HG02973 (cell line): ENCODE data around the gene SPATS2.
"Not testable (repeated sequence)": the region's sequence is repeated elsewhere in the genome, so short reads cannot be mapped to it uniquely, and the experiment has no call there.

ENCODE experiments used
- ATAC-seq: cut with Tn5 transposase; IDR thresholded peaks from one replicate; pipeline ENCODE4 v1.9.1; 2021; ENCODE audit warnings: moderate library complexity; ENCODE audit not compliant: unreplicated experiment

Gene SPATS2

DNA sequence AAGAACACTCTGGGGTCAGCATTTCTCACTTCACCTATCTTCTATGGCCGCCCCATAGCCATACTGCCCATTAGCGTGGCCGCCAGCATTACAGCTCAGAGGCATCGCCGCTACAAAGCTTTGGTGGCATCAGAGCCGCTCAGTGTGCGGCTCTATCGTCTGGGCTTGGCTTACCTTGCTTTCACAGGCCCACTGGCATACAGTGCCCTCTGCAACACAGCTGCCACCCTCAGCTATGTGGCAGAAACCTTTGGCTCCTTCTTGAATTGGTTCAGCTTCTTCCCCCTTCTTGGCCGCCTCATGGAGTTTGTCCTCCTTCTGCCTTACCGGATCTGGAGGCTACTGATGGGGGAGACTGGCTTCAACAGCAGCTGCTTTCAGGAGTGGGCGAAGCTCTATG, 18.0 kb upstream of the SPATS2 start:
- no peak for ATAC-seq

DNA sequence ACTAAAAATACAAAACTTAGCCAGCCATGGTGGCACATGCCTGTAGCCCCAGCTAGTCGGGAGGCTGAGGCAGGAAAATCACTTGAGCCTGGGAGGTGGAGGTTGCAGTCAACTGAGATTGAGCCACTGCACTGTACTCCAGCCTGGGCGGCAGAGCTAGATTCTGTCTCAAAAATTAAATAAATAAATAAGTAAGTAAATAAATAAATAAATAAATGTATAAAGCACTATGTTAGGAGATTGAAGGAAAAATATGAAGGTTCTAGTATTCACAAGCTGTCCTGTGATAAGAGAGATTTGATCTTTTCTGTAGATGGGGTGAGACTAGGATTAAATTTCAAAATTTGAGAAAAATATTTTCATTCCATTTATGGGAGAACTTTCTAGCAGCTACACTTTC, 14.9 kb upstream of the SPATS2 start:
- no peak for ATAC-seq

DNA sequence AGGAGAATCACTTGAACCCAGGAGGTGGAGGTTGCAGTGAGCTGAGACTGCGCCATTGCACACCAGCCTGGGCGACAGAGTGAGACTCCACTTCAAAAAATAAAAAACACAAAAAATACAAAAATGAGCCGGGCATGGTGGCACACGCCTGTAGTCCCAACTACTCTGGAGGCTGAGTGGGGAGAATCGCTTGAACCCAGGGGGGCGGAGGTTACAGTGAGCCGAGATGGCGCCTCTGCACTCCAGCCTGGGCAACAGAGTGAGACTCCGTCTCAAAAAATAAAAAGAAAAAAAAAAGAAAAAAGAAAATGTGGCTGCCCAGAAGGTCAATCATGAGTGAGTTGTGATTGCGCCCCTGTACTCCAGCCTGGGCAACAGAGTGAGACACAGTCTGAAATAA, 11.3 kb upstream of the SPATS2 start:
- ATAC-seq: no peak

DNA sequence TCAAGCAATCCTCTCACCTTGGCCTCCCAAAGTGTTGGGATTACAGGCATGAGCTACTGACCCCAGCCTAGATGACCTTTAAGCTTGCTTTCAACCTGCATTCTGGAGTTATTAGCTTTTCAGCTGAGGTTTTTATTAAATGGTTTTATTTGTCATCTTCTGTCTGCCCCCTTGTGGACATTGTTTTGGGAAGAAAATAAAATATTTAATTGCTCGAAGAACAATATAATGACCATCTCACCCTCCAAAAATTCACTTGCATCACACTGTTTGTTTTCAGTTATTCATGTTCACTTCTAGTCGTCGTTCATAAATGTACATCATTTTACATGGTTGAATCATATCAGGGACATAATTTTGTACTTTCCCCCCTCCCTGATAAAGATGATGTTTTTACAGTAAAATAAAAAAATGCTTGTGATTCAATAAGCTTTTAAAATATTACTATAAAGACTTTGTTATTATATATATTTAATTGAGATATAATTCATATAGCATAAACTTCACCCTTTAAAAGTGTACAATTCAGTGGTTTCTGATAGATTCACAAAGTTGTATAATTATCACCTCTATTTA, 10.1 kb upstream of the SPATS2 start:
- ATAC-seq: no peak

DNA sequence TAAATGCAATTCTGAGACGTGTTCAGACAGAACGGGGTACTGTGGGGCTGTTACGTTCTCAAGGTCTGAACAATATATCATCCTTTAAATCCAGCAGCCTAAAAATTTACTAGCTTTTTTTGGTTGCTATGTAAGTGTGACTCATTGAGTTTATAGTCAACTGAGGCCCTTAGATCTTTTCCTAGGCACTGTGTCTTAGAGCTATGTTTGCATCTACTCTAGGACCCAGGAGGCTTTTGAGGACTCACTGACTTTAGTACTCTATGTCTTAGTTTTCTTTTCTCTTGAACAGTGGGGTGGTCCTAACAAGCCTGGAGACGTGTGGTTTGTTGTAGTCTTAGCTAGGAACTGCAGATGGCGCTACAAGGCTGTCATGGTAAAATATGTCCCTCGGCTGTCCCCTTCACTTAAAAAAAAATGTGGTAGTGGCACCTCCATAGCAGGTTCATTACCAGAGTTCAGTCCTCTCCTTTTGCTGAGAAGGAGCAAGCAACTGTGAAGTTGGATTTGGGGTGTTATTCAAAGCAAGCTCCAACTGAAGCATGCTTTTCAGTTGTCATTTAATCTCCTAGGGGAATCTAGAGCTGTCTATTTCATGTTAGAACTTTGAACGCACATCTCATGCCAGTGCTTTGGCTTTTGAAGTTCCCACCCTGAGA, 8.7 kb upstream of the SPATS2 start:
- ATAC-seq: no peak

DNA sequence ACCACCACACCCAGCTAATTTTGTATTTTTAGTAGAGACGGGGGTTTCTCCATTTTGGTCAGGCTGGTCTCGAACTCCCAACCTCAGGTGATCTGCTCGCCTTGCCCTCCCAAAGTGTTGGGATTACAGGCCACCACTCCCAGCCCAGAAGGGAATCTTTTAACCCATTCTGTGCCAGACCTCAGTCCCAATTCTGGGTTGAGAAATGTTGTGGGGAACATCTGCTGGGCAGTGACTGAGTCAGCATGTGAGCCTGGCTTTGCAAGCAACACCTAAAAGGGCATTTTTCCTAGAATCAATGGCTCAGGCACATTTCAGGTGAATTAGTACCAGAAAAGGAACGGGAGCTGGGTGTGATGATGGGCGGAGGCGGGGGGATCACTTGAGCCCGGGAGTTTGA, 7.6 kb upstream of the SPATS2 start:
- no peak for ATAC-seq

DNA sequence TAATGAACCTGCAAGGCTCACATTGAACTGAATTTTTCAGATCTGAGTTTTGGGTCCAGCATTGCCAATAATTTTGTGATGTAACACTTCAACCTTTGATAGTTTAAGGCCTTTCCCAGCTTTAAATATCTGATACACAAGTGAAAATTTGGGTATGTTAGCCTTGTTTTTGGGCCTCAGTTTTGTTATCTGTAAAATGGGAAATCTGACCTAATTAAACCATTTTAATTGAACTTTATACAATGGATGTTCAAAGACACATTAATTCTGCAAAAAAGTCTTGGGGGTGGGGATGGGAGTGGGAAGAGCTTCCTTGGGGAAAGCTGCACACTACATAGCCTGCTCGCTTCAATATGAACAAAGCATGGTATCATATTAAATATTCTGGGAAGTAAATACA, 5.2 kb upstream of the SPATS2 start:
- no peak for ATAC-seq

DNA sequence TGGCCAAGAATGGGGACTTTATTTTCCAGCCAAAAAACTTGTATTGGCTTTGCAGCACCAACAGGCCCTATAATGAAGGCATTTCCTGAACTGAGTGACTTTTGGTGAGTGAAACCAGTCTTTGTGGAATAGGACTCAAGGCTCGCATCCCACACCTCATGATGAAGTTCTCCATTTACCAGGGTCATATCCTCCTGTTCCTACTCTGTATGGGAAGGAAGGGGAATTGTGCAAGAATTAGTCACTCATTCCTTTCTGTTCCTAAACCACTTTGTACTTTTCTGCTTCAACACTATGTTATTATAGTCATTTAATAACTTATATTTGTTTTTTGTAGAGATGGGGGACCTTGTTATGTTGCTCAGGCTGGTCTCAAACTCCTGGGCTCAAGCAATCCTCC, 2.3 kb upstream of the SPATS2 start:
- no peak for ATAC-seq

DNA sequence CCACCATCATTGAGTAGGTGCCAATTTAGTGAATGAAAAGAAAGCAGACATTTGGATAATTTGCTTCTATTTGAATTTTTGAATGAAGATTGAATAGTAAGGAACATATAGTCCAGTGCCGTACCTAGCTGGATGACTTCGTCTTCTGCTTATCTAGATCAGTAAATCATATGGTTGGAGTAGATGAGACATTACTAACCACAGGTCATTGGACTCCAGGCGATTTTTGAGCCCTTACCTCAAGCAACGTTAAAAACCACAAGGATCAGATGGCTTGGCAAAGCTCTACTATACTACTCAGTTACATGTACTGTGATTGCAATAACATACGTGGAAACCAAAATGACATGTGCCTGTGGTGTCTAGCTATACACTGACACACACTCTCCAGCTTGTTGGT, 1.7 kb upstream of the SPATS2 start:
- ATAC-seq: no peak

DNA sequence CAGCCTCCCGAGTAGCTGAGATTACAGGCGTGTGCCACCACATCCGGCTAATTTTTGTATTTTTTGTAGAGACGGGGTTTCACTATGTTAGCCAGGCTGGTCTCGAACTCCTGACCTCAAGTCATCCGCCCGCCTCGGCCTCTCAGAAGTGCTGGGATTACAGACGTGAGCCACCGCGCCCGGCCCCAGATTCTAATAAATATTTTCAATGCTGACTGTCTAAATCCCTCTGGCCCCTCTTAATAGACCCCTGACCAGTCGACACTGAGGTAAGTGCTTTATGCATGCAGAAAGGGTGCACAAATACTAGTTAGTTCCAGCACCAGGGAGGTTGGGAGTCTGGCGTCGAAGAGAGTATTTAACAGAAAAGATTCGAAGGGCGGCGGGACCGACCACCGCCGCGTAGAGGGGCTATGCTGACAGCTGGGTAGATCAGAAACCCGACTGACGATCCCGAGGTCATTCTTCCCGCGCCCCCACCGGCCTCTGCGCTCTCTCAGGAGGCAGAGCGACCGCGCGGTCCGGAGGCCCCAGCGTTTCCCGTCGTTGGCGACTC, 1.1 kb upstream of the SPATS2 start:
- peak; percentile 12 for ATAC-seq

DNA sequence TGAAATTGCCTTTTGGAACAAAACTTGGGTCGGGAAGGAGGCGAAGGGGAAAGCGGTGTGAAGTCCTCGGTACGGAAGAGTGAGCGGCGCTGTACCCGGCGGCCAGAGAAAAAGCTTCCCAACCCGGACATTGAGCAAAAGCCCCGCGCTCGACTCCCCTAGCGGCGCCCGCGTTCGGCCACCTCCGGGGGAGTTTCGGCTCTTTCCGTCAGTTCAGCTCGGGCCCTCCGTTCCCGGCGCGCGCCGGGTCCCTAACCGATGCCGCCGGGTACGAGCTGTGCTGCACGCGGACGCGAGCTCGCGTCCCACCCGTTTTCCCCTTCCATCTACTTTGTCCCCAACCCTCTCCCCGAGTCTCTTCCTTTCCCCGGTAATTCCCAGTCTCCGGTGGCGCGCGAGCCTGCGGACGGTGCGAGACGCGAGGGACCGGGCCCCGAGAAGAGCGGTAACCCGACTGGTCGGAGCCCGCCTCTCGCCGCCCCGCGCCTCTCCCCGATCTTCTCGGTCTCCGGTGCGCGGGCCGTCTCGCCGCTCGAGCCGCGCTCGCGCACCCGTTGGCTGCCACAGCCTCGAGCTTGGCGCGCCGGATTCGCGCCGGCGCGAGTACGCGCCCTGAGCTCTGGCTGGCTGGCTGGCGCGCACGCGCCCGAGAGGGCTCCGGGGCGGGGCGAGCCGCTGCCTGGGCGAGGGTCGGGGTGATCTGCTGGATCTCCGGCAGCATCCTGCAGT, 446 bp upstream of the SPATS2 start:
- peak; percentile 66 for ATAC-seq

DNA sequence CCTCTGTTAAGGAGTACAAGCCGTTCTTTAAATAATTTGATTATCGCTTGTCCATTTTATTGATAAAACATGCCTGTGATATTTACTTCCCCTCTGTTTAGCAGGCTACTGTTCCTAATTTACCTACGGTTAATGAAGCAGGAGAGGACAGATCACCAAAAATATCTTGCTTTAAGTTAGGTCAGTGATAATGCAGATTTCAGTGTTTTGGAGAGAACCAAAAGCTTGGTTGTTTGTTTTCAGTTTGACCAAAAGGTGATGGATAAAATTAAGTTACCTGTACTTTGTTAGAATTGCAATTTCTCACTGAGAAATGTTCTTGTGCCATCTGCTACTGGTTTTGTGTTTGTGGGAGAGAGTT, 958 bp downstream of the SPATS2 start:
- no peak for ATAC-seq

DNA sequence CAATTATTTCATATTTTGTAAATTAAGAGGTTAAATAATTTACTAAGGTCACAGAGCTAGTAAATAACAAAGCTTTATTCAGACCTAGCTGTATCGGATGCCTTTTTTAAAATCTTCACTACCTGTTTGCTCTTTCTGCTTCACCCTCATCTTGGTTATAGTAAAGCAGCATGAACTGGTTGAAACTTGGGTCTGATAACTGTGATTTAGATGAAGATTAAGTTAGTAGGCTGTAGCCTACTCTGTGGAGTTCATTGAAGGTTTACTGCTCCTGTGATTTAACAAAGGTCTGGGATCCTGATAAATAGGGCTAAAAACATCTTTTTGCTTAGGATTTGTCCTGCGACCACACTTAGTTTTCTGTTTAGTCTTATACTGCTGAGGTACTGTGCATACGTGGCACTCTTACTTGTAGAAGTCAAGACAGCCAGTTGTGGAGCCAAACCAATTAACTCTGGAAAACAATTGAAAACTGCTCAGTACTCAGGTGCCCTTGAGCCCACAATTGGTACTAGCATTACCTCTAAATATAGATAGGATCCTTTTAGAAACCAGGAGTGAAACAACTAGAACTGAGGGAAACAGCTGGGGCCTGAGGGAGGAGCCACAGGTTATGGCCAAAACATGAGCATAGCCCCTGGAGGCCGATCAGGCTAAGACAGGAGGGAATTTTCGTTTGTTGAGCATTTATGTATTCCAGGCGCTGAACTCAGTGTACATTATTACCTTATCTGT, 2.3 kb downstream of the SPATS2 start:
- ATAC-seq: peak; percentile 40

DNA sequence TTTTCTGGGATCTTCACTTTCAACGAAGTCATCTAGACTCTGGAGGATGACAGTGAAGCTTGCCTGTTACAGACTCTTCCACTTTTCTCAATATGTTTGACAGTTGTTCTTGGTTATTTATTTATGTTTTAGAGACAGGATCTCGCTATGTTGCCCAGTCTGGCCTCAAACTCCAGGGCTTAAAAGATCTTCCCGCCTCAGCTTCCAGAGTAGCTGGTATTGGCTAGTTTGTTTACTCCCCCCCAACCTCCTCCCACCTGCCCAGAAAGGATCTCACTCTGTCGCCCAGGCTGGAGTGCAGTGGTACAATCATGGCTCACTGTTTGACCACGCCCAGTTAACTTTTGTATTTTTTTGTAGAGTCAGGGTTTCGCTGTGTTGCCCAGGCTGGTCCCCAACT, 3.3 kb downstream of the SPATS2 start:
- no peak for ATAC-seq

DNA sequence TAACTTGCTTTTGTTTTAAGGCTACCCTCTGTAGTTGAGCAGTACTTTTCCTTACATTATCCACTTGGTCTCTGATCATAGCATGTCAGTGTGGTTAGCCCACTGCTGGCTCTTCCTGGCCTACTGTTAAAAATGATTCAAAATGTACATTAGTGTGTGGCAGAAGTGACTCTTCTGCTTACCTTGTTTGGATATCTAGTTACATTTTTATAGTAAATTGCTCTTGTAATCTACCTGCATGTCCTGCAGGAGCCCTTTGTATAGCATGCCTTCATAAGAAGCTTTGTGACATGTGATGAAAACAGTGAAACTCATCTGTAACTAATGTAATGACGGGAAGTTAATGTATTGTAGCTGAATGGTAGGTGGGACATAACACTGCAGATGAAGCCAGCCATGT, 8.1 kb downstream of the SPATS2 start:
- no peak for ATAC-seq

DNA sequence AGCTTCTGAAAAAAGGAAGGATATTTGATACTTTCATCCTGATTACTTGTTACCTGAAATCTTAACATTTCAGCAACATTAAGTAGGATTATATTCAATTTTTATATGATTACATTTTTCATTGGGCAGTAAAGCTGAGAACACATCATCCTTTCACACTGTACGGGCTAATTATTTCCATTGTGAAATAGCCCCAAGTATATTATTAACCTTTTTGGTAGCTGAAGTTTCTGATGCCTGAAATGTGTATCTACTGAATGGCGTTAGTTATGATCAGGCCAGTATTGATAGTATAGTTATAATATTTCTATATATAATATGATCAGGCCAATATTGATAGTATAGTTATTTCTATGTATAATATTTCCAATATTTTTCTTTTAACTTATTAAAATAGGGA, 10.1 kb downstream of the SPATS2 start:
- ATAC-seq: no peak

DNA sequence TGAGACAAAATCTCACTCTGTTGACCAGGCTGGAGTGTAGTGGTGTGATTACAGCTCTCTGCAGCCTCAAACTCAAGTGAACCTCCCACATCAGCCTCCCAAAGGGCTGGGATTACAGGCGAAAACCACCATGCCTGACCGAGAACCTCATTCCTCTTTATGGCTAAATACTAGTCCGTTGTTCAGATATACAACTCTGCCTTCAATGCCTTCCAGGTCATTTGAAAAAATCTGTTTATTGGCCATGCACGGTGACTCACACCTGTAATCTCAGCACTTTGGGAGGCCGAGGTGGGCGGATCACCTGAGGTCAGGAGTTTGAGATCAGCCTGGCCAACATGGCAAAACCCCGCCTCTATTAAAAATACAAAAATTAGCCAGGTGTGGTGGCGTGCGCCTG, 12.9 kb downstream of the SPATS2 start:
- ATAC-seq: not testable (repeated sequence)

DNA sequence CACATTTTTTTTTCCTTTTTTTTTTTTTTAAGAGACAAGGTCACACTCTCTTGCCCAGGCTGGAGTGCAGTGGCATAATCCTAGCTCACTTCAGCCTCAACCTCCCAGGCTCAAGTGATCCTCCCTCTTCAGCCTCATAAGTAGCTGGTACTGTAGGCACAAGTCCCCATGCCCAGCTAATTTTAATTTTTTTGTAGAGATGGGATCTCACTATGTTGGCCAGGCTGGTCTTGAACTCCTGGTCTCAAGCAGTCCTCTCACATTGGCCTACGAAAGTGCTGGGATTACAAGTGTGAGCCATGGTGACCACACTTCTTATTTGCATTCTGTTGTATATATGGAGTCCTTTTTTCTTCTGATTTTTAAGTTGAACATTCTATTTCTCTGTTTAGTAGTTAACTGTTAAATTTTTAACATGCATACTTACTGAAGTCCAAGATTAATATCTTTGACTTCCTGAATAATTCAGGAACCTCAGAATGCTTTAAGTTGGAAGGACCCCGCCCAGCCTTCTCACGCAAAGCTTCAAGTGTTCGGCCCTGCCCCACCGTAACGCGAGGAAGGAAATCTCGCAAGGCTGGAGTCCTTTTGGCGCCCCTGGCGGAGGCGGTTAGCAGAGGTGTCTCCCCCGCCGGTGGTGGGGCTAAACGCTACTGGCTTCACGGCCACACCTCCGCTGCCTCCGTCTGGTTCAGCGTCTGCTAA, 21.6 kb downstream of the SPATS2 start:
- no peak for ATAC-seq

DNA sequence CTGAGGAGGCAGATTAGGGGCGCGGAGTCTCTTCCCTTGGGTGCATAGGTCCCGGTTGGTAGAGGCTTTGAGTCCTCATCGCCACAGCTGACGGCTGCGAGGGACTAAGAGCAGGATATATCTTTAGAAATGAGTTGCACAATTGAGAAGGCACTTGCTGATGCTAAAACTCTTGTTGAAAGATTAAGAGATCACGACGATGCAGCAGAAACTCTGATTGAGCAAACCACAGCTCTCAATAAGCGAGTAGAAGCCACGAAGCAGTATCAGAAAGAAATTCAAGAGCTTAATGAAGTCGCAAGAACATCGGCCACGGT, 22.1 kb downstream of the SPATS2 start:
- no peak for ATAC-seq

DNA sequence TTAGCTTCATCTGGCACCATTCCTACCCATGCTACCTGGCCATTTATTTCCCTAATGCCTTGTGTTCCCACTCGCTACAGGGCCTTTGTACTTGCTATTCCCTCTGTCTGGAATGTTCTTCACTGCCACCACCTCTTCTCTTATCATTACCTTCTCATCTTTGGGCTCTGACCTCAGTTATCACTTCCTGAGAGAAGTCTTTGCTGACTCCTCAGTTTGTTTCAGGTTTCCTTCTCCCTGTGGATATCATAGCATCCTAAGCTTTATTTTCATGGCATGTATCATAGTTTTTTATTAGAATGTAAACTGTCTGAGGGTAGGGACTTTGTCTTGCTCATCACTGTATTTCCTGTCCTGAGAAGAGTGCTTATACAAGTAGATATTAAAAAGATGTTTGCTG, 29.7 kb downstream of the SPATS2 start:
- no peak for ATAC-seq

DNA sequence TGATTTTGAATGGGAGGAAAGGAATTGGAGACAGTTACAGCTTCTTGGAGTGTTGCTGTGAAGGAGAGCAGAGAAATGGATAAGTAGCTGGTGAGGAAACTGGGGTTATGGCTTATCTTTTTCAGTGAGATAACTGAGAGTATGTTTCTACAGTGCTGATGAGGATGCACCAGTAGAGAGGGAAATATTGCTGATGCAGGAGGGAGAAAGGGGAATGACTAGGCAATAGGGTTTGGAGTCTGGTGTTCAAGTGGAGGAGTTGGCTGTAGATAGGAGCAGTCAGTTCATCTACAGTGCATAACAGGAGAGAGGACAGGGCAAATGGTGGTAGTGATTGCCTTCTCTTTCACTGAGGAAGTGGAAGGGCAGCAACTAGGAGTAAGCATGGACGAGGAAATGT, 33.0 kb downstream of the SPATS2 start:
- no peak for ATAC-seq
